Upper lobe of left lung (tissue), 4 donors: ENCODE measurements around the gene SRGAP3.

Experiments
- POLR2A ChIP-seq, 4 donors: fragments of 450-650 bp; IDR thresholded peaks; one replicate each; pipeline ENCODE4 v1.5.1; 2016 to 2017; ENCODE audit warnings: antibody characterized with exemption in 4 of 4, mild to moderate bottlenecking in 2 of 4
- POLR2AphosphoS5 ChIP-seq, 2 donors: sonication (generic); formaldehyde crosslinking; IDR thresholded peaks; one replicate each; pipeline ENCODE4 v1.5.1; 2017; ENCODE audit warnings: antibody characterized with exemption in 2 of 2
- TF ChIP-seq, protein P1 (sequence below), 6 experiments: fragments of 450-650 bp in 4 of 6; fragments of 200-600 bp in 2 of 6; sonication (generic) in 2 of 6; IDR thresholded peaks; one replicate each; pipeline ENCODE4 v1.5.1; 2016 to 2019; ENCODE audit warnings: antibody characterized with exemption in 6 of 6

DNA sequence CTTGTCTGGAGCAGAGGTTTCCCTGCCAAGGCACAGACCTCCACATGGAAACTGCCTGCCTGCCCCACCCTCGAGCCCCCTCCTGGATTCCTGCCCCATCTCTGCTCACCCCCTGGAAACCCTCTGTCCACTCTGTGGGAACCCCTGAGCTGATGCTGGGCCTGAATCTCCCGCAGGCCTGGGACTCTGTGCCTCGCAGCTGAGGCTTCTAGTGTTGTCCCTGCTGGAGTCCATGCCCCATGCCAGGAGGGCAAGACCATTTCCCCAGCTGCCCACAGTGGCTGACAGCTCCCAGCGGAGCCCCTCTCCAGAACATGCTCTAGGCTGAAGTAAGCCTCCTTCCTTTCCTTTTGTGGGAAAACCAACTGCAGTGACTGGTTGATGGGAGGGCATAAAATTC is 46.9 kb downstream of the SRGAP3 start:
- TF ChIP-seq, protein P1, sequence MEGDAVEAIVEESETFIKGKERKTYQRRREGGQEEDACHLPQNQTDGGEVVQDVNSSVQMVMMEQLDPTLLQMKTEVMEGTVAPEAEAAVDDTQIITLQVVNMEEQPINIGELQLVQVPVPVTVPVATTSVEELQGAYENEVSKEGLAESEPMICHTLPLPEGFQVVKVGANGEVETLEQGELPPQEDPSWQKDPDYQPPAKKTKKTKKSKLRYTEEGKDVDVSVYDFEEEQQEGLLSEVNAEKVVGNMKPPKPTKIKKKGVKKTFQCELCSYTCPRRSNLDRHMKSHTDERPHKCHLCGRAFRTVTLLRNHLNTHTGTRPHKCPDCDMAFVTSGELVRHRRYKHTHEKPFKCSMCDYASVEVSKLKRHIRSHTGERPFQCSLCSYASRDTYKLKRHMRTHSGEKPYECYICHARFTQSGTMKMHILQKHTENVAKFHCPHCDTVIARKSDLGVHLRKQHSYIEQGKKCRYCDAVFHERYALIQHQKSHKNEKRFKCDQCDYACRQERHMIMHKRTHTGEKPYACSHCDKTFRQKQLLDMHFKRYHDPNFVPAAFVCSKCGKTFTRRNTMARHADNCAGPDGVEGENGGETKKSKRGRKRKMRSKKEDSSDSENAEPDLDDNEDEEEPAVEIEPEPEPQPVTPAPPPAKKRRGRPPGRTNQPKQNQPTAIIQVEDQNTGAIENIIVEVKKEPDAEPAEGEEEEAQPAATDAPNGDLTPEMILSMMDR (IDR thresholded peaks at IDR 0.05), result no peak
- TF ChIP-seq POLR2AphosphoS5 (IDR thresholded peaks at IDR 0.05) (no peak), POLR2A (IDR thresholded peaks at IDR 0.05) (no peak)
